Muscle of leg (tissue), 11 donors: ENCODE measurements around the gene GHR. TPM values are rescaled to one million over a fixed set of nuclear protein-coding genes. Genes with fewer than 3 reads are reported as not detected.

ENCODE experiments used
- DNase-seq: peaks from one replicate; pipeline ENCODE4 v3.0.0; 2013
- H3K27ac ChIP-seq: one replicate; pipeline ENCODE4 v1.5.1; 2013; ENCODE audit warnings: mild to moderate bottlenecking, low read length, control low read depth
- H3K27me3 ChIP-seq: one replicate; pipeline ENCODE4 v1.6.1; 2013; ENCODE audit warnings: low read length; ENCODE audit not compliant: control insufficient read depth, insufficient read depth
- H3K36me3 ChIP-seq: one replicate; pipeline ENCODE4 v1.6.1; 2013; ENCODE audit warnings: low read length; ENCODE audit not compliant: control insufficient read depth, insufficient read depth
- H3K4me1 ChIP-seq: one replicate; pipeline ENCODE4 v1.6.1; 2013; ENCODE audit warnings: low read length; ENCODE audit not compliant: control insufficient read depth, insufficient read depth
- H3K4me3 ChIP-seq: one replicate; pipeline ENCODE4 v1.5.1; 2013; ENCODE audit warnings: low read length, control low read depth
- H3K9me3 ChIP-seq: replicated peaks from 2 replicates; pipeline ENCODE4 v1.6.1; 2013; ENCODE audit warnings: low read depth, low read length; ENCODE audit not compliant: control insufficient read depth
- whole genome bisulfite sequencing: methylation state at CpG from one replicate; pipeline ENCODE4 v1.1.5; 2013; ENCODE audit warnings: missing lambda C conversion rate; ENCODE audit not compliant: insufficient coverage; 5-methylcytosine and 5-hydroxymethylcytosine counted together
- polyA plus RNA-seq, 8 donors: library from polyadenylated mRNA; unstranded; fragments of 120-200 nt; gene quantifications; one replicate each; pipeline versions ENCODE4 v1.2.1 to v1.2.3, GENCODE V29; 2013; ENCODE audit warnings: inconsistent platforms in 1 of 8, low replicate concordance in 1 of 8; ENCODE audit not compliant: insufficient read length in 8 of 8, insufficient read depth in 1 of 8
- total RNA-seq: library from RNA; stranded (reverse); fragments of 120-200 nt; gene quantifications from one replicate; pipeline ENCODE4 v1.2.4, GENCODE V29; 2013

Gene GHR
- total and polyA plus RNA-seq, 9 donors = 13.0 to 20.0 (median 17.3) TPM

GRCh38 chr5:42454216-42454995, 31.2 kb downstream of the GHR start:
- no peak for DNase-seq
- H3K27ac ChIP-seq = no peak overlapping the region

GRCh38 chr5:42461033-42461432, 37.8 kb downstream of the GHR start:
- Histone ChIP-seq H3K4me3 (no peak overlapping the region), H3K36me3 (no peaks in the 10 kb centered on the region), H3K9me3 (no peaks in the 10 kb centered on the region), H3K4me1 (no peaks in the 10 kb centered on the region), H3K27me3 (no peaks in the 10 kb centered on the region), H3K27ac (no peak overlapping the region)
- no peak for DNase-seq
- 62% methylated on average over 1 of the region's 1 CpG for WGBS

More at GRCh38 chr5:42454216-42454995, 31.2 kb downstream of the GHR start:
- Histone ChIP-seq H3K27me3 (no peaks in the 10 kb centered on the region), H3K4me3 (no peak overlapping the region), H3K9me3 (peaks cover 15% of the 10 kb centered on the region), H3K36me3 (no peaks in the 10 kb centered on the region), H3K4me1 (no peaks in the 10 kb centered on the region)
- 95% methylated on average over 4 of the region's 5 CpGs for WGBS

- H3K9me3 ChIP-seq = no peaks in the 10 kb centered on the region
- no peak for DNase-seq
- 80% methylated on average over 1 of the region's 1 CpG for WGBS
- no peak overlapping the region for H3K4me3 ChIP-seq
- no peaks in the 10 kb centered on the region for H3K4me1 ChIP-seq
- no peak overlapping the region for H3K27ac ChIP-seq
- no peaks in the 10 kb centered on the region for H3K36me3 ChIP-seq
- H3K27me3 ChIP-seq = no peaks in the 10 kb centered on the region
Observed at GRCh38 chr5:42461507-42461906, 38.3 kb downstream of the GHR start.

- no peaks in the 10 kb centered on the region for H3K9me3 ChIP-seq
- no peaks in the 10 kb centered on the region for H3K27me3 ChIP-seq
- no peak overlapping the region for H3K27ac ChIP-seq
- no peak overlapping the region for H3K4me3 ChIP-seq
- no peaks in the 10 kb centered on the region for H3K36me3 ChIP-seq
- WGBS = no CpG with 5 or more reads among the region's 2 CpGs
- DNase-seq = no peak
- H3K4me1 ChIP-seq = no peaks in the 10 kb centered on the region
Observed at GRCh38 chr5:42462083-42462482, 38.8 kb downstream of the GHR start.

GRCh38 chr5:42467572-42467971, 44.3 kb downstream of the GHR start:
- H3K27ac ChIP-seq = no peak overlapping the region
- no peaks in the 10 kb centered on the region for H3K27me3 ChIP-seq
- no peak for DNase-seq
- H3K36me3 ChIP-seq = no peaks in the 10 kb centered on the region
- 77% methylated on average over 3 of the region's 5 CpGs for WGBS
- H3K4me1 ChIP-seq = no peaks in the 10 kb centered on the region
- no peak overlapping the region for H3K4me3 ChIP-seq
- no peaks in the 10 kb centered on the region for H3K9me3 ChIP-seq

- Histone ChIP-seq H3K4me3 (no peak overlapping the region), H3K27ac (no peak overlapping the region), H3K27me3 (no peaks in the 10 kb centered on the region), H3K9me3 (no peaks in the 10 kb centered on the region), H3K36me3 (no peaks in the 10 kb centered on the region), H3K4me1 (no peaks in the 10 kb centered on the region)
- no peak for DNase-seq
- WGBS = 89% methylated on average over 5 of the region's 8 CpGs
Observed at GRCh38 chr5:42467981-42468524, 44.8 kb downstream of the GHR start.

GRCh38 chr5:42483472-42484154, 60.4 kb downstream of the GHR start:
- no peak overlapping the region for H3K27ac ChIP-seq
- no peaks in the 10 kb centered on the region for H3K9me3 ChIP-seq
- H3K27me3 ChIP-seq = no peaks in the 10 kb centered on the region
- WGBS = 80% methylated on average over 1 of the region's 5 CpGs
- peak; percentile 30 for DNase-seq
- no peak overlapping the region for H3K4me3 ChIP-seq
- peaks cover 4% of the 10 kb centered on the region for H3K4me1 ChIP-seq
- H3K36me3 ChIP-seq = no peaks in the 10 kb centered on the region

- no CpG with 5 or more reads among the region's 3 CpGs for WGBS
- no peak for DNase-seq
- peaks cover 12% of the 10 kb centered on the region for H3K4me1 ChIP-seq
- H3K27ac ChIP-seq = no peak overlapping the region
- no peaks in the 10 kb centered on the region for H3K9me3 ChIP-seq
- no peak overlapping the region for H3K4me3 ChIP-seq
- no peaks in the 10 kb centered on the region for H3K36me3 ChIP-seq
- no peaks in the 10 kb centered on the region for H3K27me3 ChIP-seq
Observed at GRCh38 chr5:42487077-42487476, 63.8 kb downstream of the GHR start.

GRCh38 chr5:42487821-42488220, 64.6 kb downstream of the GHR start:
- DNase-seq = peak; percentile 38
- Histone ChIP-seq H3K36me3 (no peaks in the 10 kb centered on the region), H3K27me3 (no peaks in the 10 kb centered on the region), H3K4me1 (peaks cover 12% of the 10 kb centered on the region), H3K4me3 (no peak overlapping the region), H3K9me3 (no peaks in the 10 kb centered on the region), H3K27ac (no peak overlapping the region)

- Histone ChIP-seq H3K4me3 (no peak overlapping the region), H3K27me3 (no peaks in the 10 kb centered on the region), H3K4me1 (peaks cover 8% of the 10 kb centered on the region), H3K9me3 (no peaks in the 10 kb centered on the region), H3K27ac (peak overlapping the region; percentile 50), H3K36me3 (no peaks in the 10 kb centered on the region)
- DNase-seq = peak; percentile 84
- WGBS = no CpG with 5 or more reads among the region's 2 CpGs
Observed at GRCh38 chr5:42490831-42491230, 67.6 kb downstream of the GHR start.
